HG02623 (cell line): ENCODE data around the gene CCDC7.
"Not testable (repeated sequence)": the region's sequence is repeated elsewhere in the genome, so short reads cannot be mapped to it uniquely, and the experiment has no call there.

Experiments
- ATAC-seq: cut with Tn5 transposase; IDR thresholded peaks from one replicate; pipeline ENCODE4 v1.9.1; 2021; ENCODE audit warnings: moderate library complexity; ENCODE audit not compliant: unreplicated experiment

Gene CCDC7

GRCh38 chr10:32548208-32548607, 102.3 kb downstream of the CCDC7 start:
- ATAC-seq = no peak

DNA sequence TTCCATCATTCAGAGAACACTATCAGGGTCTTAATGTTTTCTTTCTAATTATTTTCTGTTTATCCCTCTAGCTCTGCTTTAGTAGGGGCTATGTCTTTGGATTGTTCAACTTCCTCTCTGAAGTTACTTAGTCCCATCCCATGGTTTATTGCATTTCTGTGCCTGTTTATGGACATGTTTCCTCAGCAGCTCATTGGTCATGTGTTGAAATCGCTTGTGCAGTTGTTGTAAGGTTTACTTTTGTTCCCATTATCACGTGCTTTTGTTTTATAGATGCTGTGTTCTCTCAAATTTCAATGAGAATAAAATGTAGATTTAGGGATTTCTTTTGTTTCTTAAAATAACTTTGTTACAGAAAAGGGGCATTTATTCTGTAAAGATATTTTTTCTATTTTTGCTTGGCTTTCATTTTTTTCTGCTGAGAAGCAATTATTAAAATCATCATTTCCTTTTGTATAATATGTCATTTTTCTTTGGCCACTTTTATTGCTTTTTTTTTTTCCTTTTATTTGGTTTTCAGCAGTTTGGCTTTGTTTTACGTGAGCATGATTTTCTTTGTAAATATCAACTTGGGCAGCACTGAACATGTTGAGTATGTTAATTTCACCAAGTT, 110.9 kb downstream of the CCDC7 start:
- ATAC-seq = no peak

DNA sequence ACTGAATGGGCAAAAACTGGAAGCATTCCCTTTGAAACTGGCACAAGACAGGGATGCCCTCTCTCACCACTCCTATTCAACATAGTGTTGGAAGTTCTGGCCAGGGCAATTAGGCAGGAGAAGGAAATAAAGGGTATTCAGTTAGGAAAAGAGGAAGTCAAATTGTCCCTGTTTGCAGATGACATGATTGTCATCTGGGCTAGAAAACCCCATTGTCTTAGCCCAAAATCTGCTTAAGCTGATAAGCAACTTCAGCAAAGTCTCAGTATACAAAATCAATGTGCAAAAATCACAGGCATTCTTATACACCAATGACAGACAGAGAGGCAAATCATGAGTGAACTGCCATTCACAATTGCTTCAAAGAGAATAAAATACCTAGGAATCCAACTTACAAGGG, 116.8 kb downstream of the CCDC7 start:
- not testable (repeated sequence) for ATAC-seq

- ATAC-seq = no peak
Measured at GRCh38 chr10:32577448-32577847, 131.5 kb downstream of the CCDC7 start.

GRCh38 chr10:32582946-32583345, 137.0 kb downstream of the CCDC7 start:
- ATAC-seq = no peak

GRCh38 chr10:32598022-32598421, 152.1 kb downstream of the CCDC7 start:
- not testable (repeated sequence) for ATAC-seq

DNA sequence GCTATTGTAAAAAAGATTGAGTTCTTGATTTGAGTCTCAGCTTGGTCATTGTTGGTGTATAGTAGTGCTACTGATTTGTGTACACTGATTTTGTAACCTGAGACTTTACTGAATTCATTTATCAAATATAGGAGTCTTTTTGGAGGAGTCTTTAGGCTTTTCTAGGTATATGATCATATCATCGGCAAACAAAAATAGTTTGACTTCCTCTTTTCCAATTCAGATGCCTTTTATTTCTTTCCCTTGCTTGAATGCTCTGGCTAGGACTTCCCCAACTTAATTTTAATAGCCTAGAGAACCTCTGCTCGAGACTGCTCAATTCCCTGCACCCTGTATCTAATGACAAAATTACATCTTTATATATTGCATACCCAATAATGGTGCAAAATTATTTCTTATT, 154.4 kb downstream of the CCDC7 start:
- no peak for ATAC-seq

GRCh38 chr10:32601562-32601961, 155.6 kb downstream of the CCDC7 start:
- not testable (repeated sequence) for ATAC-seq

DNA sequence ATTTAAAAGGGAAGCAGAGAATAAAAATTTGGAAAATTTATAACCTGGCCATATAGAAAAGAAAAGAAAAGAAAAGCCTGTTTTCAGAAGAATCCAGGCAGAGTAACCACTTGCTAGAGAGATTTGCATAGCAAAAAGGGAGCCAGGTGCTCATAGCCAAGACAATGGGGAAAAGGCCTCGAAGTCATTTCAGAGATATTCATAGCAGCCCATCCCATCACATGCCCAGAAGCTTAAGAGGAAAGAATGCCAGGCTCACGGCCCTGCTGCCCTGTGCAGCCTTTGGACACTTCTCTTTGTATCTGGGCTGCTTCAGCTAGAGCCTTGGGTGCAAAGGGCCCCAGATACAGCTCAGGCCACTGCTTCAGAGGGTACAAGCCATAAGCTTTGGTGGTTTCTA, 159.8 kb downstream of the CCDC7 start:
- ATAC-seq = no peak

DNA sequence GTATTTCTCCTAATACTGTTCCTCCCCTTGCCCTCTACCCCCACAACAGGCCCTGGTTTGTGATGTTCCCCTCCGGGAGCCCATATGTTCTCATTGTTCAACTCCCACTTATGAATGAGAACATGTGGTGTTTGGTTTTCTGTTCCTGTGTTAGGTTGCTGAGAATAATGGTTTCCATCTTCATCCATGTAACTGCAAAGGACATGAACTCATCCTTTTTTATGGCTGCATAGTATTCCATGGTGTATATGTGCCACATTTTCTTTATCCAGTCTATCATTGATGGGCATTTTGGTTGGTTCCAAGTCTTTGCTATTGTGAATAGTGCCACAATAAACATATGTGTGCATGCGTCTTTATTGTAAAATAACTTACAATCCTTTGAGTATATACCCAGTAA, 164.6 kb downstream of the CCDC7 start:
- not testable (repeated sequence) for ATAC-seq

- no peak for ATAC-seq
Measured at GRCh38 chr10:32616438-32616837, 170.5 kb downstream of the CCDC7 start.

DNA sequence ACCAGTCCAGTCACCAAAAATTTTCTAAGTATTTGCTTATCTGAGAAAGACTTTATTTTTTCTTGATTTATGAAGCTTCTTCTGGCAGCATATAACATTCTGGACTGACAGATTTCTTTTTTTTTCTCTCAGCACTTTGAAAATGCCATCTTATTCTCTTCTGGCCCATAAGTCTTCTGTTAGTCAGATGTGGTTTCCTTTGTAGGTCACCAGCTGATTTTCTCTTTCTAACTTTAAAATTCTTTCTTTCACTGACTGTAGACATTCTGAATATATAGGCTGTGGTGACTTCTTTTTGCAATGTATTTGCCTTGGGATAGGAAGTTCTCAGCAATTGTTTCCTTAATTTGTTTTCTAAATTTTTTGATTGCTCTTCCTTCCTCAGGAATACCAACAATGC, 172.5 kb downstream of the CCDC7 start:
- no peak for ATAC-seq

DNA sequence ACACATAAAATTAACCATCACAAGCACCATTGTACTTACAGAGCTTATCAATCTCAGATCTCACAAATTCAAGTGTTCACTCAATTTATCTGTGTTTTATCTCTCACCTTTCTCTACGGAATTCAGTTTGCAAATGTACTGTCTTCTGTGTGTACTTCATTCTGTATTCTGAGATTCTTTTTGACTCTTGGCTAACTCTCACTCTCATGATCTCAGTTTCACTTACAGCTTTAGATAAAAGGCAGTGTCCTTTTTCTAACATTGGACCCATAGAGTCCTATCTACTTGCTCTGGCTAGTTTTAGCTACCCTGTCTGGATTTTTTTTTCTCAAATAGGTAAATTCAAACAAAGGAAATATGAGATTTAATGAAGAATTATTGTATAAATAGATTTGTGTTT, 176.0 kb downstream of the CCDC7 start:
- ATAC-seq = no peak

DNA sequence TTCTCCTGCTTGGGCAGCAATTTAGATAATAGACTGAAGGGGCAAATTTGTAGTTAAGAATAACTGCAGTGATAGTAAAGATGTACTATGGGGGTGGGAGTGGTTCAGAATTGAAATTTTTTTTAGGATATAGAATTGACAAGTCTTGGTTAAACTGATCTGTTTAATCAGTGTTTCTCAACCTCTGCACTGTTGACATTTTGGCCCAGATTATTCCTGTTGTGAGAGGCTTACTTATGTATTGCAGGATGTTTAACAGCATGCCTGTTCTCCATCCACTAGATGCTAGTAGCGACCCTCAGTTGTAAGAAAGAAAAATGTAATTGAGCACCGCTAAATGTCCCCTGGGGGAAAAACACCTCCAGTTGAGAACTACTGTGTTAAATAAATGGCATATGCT, 176.5 kb downstream of the CCDC7 start:
- ATAC-seq = no peak

- ATAC-seq = no peak
Measured at GRCh38 chr10:32627183-32627582, 181.2 kb downstream of the CCDC7 start.

DNA sequence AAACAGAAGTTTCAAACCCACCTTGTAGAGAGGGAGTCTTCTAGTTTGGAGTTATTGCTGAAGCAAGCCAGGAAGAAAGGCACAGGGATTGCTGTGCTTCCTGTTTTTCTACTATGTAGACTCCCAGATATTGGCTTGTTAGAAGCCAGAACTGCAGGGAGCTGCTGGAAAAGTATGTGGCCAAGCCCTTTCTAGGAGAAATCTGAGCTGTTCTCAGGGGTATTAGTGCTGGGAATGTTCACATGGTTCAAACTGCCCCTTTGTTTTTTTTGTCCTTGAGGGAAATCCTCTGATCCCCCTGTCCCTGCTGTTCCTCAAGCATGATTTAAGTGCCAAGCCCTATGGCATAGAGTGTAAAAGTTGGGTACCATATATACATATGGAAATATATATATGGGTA, 184.0 kb downstream of the CCDC7 start:
- ATAC-seq = no peak

DNA sequence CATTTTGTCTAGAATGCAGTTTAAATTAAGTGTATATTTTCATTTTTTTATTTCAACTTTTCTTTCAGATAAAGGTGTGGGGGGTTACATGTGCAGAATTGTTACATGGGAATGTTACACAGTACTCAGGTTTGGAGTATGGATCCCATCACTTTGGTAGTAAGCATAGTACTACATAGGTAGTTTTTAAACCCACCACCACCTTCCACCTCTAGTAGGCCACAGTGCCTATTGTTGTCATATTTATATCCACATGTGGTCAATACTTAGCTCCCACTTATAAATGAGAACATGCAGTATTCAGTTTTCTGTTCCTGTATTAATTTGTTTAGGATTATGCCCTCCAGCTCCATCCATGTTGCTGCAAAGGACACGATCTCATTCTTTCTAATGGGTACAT, 200.6 kb downstream of the CCDC7 start:
- ATAC-seq = no peak

DNA sequence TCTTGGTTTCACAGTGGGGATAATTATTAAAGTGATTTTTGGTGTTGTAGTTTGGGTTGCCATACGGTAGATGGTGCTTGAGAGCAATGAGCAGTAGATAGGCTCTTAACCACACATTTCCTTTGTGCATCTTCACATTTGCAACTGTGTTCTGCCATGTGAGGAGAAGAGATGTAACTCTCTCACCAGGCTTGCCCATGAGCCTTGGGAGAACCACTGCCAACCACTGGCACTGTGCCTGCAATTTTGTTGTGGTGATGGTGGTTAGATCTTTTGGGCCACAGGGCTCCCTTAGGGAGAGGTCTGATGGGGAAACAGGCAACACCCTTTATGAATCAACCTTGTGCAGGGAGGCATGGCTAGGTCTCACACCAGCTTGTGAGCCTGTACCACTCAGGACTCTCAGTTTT, 204.3 kb downstream of the CCDC7 start:
- ATAC-seq = no peak

DNA sequence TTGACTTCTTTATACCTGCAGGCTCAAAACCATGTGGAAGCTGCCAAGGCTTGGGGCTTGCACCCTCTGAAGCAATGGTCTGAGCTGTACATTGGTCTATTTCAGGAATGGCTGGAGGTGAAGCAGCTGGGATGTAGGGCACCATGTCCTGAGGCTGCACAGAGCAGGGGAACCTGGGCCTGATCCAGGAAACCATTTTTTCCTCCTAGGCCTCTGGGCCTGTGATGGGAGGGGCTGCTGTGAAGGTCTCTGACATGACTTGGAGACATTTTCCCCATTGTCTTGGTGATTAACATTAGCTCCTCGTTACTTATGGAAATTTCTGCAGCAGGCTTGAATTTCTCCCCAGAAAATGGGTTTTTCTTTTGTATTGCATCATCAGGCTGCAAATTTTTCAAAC, 211.5 kb downstream of the CCDC7 start:
- not testable (repeated sequence) for ATAC-seq

DNA sequence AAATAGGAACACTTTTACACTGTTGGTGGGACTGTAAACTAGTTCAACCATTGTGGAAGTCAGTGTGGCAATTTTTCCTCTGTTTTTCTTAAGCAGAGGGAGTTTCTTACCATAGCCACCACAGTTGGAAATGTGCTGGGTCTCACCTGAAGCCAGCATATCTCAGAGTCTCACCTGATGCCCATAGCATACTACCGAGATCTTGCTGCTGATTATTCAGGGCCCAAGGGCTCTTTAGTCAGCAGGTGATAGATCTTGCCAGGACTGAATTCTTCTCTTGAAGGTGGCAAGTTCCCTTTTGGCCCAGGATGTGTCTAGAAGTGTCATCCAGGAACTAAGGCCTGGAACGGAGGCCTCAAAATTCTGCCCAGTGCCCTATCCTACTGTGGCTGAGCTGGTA, 215.4 kb downstream of the CCDC7 start:
- no peak for ATAC-seq

GRCh38 chr10:32680803-32681557, 235.0 kb downstream of the CCDC7 start:
- ATAC-seq = no peak

DNA sequence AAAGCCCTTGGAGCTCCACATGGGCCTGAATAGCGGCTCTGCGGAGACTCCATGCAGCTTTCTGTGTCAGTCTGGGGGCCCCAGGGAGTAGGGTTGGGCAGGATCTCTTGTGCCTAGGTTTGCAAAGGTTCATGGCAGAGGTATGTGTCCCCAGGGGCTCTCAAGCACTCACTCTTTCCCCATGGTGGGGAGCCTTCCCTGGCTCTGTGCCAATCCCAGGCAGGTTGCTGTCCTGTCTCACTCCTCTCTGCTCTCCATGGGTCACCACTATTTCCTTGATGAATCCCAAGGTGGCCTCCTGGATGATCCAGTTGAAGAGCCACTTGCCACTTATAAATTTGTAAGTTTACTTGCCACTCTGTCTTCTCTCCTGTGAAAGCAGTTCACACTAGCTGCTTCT, 238.4 kb downstream of the CCDC7 start:
- ATAC-seq = no peak

DNA sequence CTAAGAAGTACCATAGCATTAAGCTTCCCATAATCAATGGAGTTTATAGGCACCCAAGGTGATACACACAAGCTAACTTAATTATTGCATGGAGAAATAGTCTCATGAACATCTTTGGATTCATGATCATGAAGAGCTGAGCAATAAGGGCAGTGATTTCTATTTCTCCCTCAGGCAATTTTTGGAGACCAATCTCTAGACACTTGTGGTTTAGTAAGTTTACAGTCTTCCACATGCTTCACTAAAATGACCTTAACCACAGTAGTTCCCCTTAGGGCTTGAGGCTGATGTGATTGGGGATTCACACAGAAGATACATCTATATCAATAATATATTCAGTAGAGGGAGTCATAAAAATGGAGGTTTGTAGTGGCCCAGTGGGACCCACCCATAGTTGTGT, 241.2 kb downstream of the CCDC7 start:
- ATAC-seq = no peak
